Measurements from ENCODE around the gene SYT3. TPM values are rescaled to one million over a fixed set of nuclear protein-coding genes. Genes with fewer than 3 reads are reported as not detected.

The SYT3 gene
- total RNA-seq, 2 donors from 2014 or later = 0.33 to 0.52 TPM

- Histone ChIP-seq H3K4me3 (no peak overlapping the region), H3K27me3 (no peaks in the 10 kb centered on the region), H3K27ac (no peak overlapping the region), H3K9me3 (no peaks in the 10 kb centered on the region), H3K36me3 (replicated peaks in 1 of 2; ENCODE audit: insufficient read depth in 1 of 2, low read depth in 2 of 2) (no peaks in the 10 kb centered on the region), H3K4me1 (peaks cover under 1% of the 10 kb centered on the region)
- no peak for DNase-seq
- 51 to 54% methylated on average over 6 of the region's 6 CpGs for WGBS, 2 donors
- intact Hi-C loops (cut with DNase I) = no loop called here
- ATAC-seq = no peak
- TF ChIP-seq POLR2A (IDR thresholded peaks at IDR 0.05) = no peak
- TF ChIP-seq CTCF (IDR thresholded peaks at IDR 0.05) = no peak
Measured at GRCh38 chr19:50645107-50645506, 5.4 kb upstream of the SYT3 start.

DNA sequence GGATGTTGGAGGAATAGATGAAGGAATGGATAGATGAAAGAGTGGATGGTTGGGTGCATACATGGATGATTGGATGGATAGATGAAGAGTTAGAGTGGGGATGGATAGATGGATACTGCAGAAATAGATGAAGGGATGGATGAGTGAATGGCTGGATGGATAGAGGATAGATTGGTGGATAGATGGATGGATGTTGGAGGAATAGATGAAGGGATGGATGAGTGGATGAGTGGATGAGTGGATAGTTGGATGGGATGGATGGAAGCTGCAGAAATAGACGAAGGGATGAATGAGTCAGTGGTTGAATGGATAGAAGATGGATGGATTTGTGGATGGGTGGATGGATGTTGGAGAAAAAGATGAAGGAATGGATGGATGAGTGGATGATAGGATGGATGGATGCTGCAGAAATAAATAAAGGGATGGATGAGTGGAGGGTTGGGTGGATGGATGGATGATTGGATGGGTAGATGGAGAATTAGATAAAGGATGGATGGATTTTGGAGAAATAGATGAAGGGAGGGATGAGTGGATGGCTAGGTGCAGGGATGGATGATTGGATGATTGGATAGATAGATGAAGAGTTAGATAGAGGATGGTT lies 4.7 kb upstream of the SYT3 start:
- WGBS, 2 donors = 17 to 31% methylated on average over 1 of the region's 1 CpG
- no peak for TF ChIP-seq POLR2A (IDR thresholded peaks at IDR 0.05)
- no peak for TF ChIP-seq CTCF (IDR thresholded peaks at IDR 0.05)
- H3K9me3 ChIP-seq = no peaks in the 10 kb centered on the region
- H3K36me3 ChIP-seq (replicated peaks in 1 of 2; ENCODE audit: insufficient read depth in 1 of 2, low read depth in 2 of 2) = no peaks in the 10 kb centered on the region
- DNase-seq (no peak), ATAC-seq (no peak)
- H3K4me3 ChIP-seq = no peak overlapping the region
- no peak overlapping the region for H3K27ac ChIP-seq
- H3K4me1 ChIP-seq = peaks cover 7% of the 10 kb centered on the region
- no peaks in the 10 kb centered on the region for H3K27me3 ChIP-seq
- intact Hi-C loops (cut with DNase I) = no loop called here

GRCh38 chr19:50640368-50640767 lies 687 bp upstream of the SYT3 start:
- no peak for TF ChIP-seq POLR2A (IDR thresholded peaks at IDR 0.05)
- TF ChIP-seq CTCF (IDR thresholded peaks at IDR 0.05) = no peak
- H3K9me3 ChIP-seq = peaks cover 0 to 4% (median 0%) of the 10 kb centered on the region in 3 donors
- intact Hi-C loops (cut with DNase I) = no loop called here
- H3K36me3 ChIP-seq (replicated peaks in 1 of 2; ENCODE audit: insufficient read depth in 1 of 2, low read depth in 2 of 2) = no peaks in the 10 kb centered on the region
- H3K27me3 ChIP-seq = peaks cover 0 to 16% of the 10 kb centered on the region in 2 donors
- DNase-seq = no peak
- H3K4me3 ChIP-seq = no peak overlapping the region
- no peak for ATAC-seq
- H3K4me1 ChIP-seq = peaks cover 12% of the 10 kb centered on the region
- H3K27ac ChIP-seq = no peak overlapping the region
- 60 to 72% methylated on average over 2 of the region's 2 CpGs for WGBS, 2 donors

DNA sequence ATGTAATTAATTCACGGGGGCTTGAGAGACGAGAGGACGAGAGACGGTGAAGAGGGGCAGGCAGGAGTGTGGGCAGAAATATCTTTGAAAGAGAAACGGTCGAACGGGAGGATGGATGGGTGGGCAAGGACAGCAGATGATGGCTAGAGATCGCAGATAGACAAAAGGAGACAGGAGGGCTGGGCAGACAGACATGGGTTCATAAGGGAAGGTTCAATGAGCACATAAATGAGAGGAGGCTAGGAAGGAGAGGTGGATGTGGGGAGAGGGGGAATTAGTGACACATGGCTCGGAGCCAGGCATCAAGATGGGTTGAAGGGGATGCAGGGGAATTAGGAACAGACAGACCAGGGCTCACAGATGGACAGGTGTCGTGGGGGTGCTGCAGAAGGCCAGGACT lies 1.1 kb downstream of the SYT3 start:
- DNase-seq = no peak
- no peak overlapping the region for H3K4me3 ChIP-seq
- no peak overlapping the region for H3K27ac ChIP-seq
- no peak for TF ChIP-seq POLR2A (IDR thresholded peaks at IDR 0.05)
- no peak for TF ChIP-seq CTCF (IDR thresholded peaks at IDR 0.05)
- intact Hi-C loops (cut with DNase I) = no loop called here
- no peaks in the 10 kb centered on the region for H3K36me3 ChIP-seq (replicated peaks in 1 of 2; ENCODE audit: insufficient read depth in 1 of 2, low read depth in 2 of 2)
- H3K4me1 ChIP-seq = peaks cover 12% of the 10 kb centered on the region
- ATAC-seq = no peak
- 33 to 35% methylated on average over 10 of the region's 10 CpGs for WGBS, 2 donors
- peaks cover 0 to 16% of the 10 kb centered on the region in 2 donors for H3K27me3 ChIP-seq
- peaks cover 0 to 20% (median 0%) of the 10 kb centered on the region in 3 donors for H3K9me3 ChIP-seq
